BE2C (cell line): ENCODE measurements around the gene CLIC3.

Experiments used
- DNase-seq: peaks from one replicate; pipeline ENCODE4 v3.0.0-alpha.2; 2020
- H3K27me3 ChIP-seq: fragments of 250-450 bp; sonication (Bioruptor Pico); 2 replicates; pipeline ENCODE4 v1.5.1; 2020; ENCODE audit warnings: mild to moderate bottlenecking
- H3K36me3 ChIP-seq: fragments of 250-450 bp; sonication (Bioruptor Pico); 2 replicates; pipeline ENCODE4 v1.5.1; 2020; ENCODE audit warnings: mild to moderate bottlenecking
- H3K4me1 ChIP-seq: fragments of 250-450 bp; sonication (Bioruptor Pico); 2 replicates; pipeline ENCODE4 v1.5.1; 2020
- H3K4me3 ChIP-seq: 2 replicates; pipeline ENCODE4 v1.5.1; 2011; ENCODE audit warnings: low read depth, low read length
- H3K9me3 ChIP-seq: fragments of 250-450 bp; sonication (Bioruptor Pico); 2 replicates; pipeline ENCODE4 v1.5.1; 2020
- CTCF ChIP-seq: IDR thresholded peaks from 2 replicates; pipeline ENCODE4 v1.5.1; 2012; ENCODE audit warnings: mild to moderate bottlenecking, low read depth, low read length

Gene CLIC3

DNA sequence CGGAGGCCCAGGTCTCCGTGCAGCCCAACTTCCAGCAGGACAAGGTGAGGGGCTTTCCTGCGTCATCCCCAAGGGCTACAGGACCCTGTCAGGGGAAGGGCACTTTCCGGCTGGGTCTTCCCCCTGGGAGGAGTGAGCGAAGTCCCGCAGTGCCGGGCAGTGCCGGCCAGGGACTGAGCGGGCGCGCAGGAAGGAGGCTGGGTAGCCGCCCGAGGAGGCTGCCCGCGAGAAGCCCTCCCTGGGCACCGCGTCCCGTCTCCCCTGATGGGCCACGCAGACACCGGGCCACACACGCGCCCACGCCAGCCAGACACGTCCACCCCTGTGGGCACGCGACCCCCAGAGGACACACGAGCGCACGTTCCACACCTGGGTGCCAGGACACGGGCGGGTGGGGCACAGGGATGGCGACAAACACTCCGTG is 18.7 kb downstream of the CLIC3 start:
- H3K27me3 ChIP-seq = no peaks in the 10 kb centered on the region

GRCh38 chr9:136977223-136977622 is 19.1 kb downstream of the CLIC3 start, which contains the start of gene PTGDS:
Gene PTGDS (plus strand): TSS chr9:136977504. CDS start chr9:136977579, 75 bp downstream.
- Histone ChIP-seq H3K4me3 (peak within 1 kb of the TSS; percentile 31), H3K4me1 (peaks cover 18% of the 10 kb centered on the region), H3K27me3 (no peaks in the 10 kb centered on the region), H3K9me3 (no peaks in the 10 kb centered on the region), H3K36me3 (no peaks in the 10 kb centered on the region)
- no peak for DNase-seq
- no peak for TF ChIP-seq CTCF

More for the DNA sequence above, 18.7 kb downstream of the CLIC3 start:
- no peak for TF ChIP-seq CTCF
- no peaks in the 10 kb centered on the region for H3K36me3 ChIP-seq
- no peak for DNase-seq
- no peaks in the 10 kb centered on the region for H3K9me3 ChIP-seq
- H3K4me3 ChIP-seq = peak overlapping the region; percentile 31; the same call in 1 of the 2 replicates
- H3K4me1 ChIP-seq = peaks cover 19% of the 10 kb centered on the region

DNA sequence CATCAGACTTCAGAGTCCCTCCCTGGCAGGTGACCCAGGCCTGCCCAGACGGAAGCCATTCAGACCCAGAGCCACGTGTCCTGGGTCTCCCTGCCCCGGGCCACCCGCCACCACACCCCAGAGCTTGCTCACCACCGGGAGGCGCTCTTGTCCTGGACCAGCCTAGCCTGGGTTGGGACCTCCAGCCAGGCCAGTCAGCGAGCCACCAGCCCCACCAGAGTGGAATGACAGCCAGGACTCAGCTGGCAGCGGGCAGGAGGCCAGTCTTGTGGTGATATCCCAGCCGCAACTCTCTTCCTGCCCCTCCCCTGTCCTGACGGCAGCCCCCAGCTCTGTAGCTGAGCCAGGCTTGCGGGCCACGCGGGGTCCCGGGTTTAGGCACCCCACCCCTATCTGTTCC is 20.7 kb downstream of the CLIC3 start:
- no peaks in the 10 kb centered on the region for H3K27me3 ChIP-seq
- 0 out of 2 replicates have a peak, but pooled peaks have one; percentile 7 for TF ChIP-seq CTCF
- H3K36me3 ChIP-seq = no peaks in the 10 kb centered on the region
- H3K9me3 ChIP-seq = no peaks in the 10 kb centered on the region
- no peak overlapping the region for H3K4me3 ChIP-seq
- H3K4me1 ChIP-seq = peaks cover 2% of the 10 kb centered on the region
- DNase-seq = no peak

DNA sequence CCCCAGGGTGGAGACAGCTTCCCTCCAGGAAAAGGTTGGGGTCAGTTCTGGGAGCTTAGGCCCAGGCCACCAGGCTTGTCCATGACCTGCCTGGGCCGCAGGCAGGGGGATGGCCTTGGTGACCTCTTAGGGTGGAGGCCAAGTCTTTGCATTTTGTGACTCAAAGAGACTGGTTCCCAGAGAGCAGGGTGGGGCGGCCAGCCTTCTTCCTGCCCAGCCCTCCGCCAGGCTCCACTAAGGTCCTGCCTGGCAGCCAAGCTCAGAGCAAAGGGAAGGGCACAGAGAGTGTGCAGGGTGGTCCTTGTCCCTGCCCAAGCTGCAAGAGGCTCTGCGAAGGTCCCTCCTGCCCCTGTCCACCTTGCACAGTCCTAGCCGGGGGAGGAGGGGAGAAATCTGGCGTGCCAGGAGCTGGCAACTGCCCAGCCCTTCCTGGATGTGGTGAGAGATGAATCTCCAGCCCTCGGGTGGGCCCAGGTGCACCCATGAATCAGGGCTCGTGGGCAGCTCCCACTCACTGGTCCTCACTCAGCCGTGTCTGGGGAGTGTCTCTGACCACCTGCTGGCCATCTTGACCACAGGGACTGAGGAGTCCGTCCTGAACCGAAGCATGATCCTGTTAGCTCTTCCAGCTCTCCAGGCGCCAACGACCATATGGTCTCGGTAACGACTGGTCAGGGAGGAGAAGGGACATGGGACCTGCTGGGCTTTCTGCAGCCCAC is 21.4 kb downstream of the CLIC3 start:
- Histone ChIP-seq H3K4me3 (no peak overlapping the region), H3K27me3 (no peaks in the 10 kb centered on the region), H3K36me3 (no peaks in the 10 kb centered on the region), H3K9me3 (no peaks in the 10 kb centered on the region), H3K4me1 (no peaks in the 10 kb centered on the region)
- TF ChIP-seq CTCF = no peak
- DNase-seq = no peak

GRCh38 chr9:136973618-136974617 is 22.4 kb downstream of the CLIC3 start:
- H3K9me3 ChIP-seq = no peaks in the 10 kb centered on the region
- DNase-seq = no peak
- H3K36me3 ChIP-seq = no peaks in the 10 kb centered on the region
- no peaks in the 10 kb centered on the region for H3K27me3 ChIP-seq
- no peak overlapping the region for H3K4me3 ChIP-seq
- H3K4me1 ChIP-seq = no peaks in the 10 kb centered on the region
- no peak for TF ChIP-seq CTCF

DNA sequence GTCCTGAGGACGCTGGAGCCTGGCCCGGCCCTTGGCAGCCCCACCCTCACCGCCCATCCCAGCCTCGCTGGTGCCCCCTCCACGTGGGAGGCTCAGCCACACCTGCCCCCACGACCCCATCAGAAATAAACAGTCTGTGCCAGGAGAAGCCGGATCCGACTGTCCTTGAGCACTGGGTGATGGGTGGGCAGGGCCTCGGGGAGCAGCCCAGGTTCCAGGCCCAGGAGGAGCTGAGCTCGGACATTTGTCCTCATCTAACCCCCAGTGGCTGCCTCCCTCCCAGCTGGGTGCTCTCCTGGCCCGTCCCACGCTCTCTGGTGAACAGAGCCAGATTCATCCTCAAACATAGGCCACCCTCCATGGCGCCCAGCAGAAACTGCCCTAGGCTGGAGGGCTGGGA is 23.6 kb downstream of the CLIC3 start:
- no peak for DNase-seq
- Histone ChIP-seq H3K4me1 (no peaks in the 10 kb centered on the region), H3K9me3 (no peaks in the 10 kb centered on the region), H3K27me3 (no peaks in the 10 kb centered on the region), H3K4me3 (no peak overlapping the region), H3K36me3 (no peaks in the 10 kb centered on the region)
- no peak for TF ChIP-seq CTCF
